GM12878 (cell line): ENCODE data around the gene BTBD6.

ENCODE experiments used
- EP300 ChIP-seq, 2 experiments: fragments of 150-350 bp in 1 of 2; IDR thresholded peaks; 2 replicates each; pipeline ENCODE4 v1.6.1; 2011 to 2012; ENCODE audit warnings: low read depth in 2 of 2, low read length in 2 of 2, borderline replicate concordance in 1 of 2, improper control_type of control experiment in 1 of 2, inconsistent platforms in 1 of 2; ENCODE audit not compliant: control insufficient read depth in 1 of 2
- MTA2 ChIP-seq: fragments of 450-650 bp; IDR thresholded peaks from 2 replicates; pipeline ENCODE4 v1.6.1; 2016; ENCODE audit warnings: low read depth, mild to moderate bottlenecking, moderate library complexity

GRCh38 chr14:105258846-105259245 is 10.5 kb downstream of the BTBD6 start:
- no peak for TF ChIP-seq EP300 (IDR thresholded peaks at IDR 0.05; ENCODE audit: borderline replicate concordance in 1 of 2, control insufficient read depth in 1 of 2, low read depth in 2 of 2, low read length in 2 of 2)
- TF ChIP-seq MTA2 = no peak
